ENCODE results near the gene ETFBKMT. TPM values are rescaled to one million over a fixed set of nuclear protein-coding genes. Genes with fewer than 3 reads are reported as not detected.

The ETFBKMT gene
- total RNA-seq, 1 experiment from 2014 or later, result 2.6 TPM

- DNase-seq (ENCODE audit: low spot score), result no peak
- Histone ChIP-seq H3K4me3 (ENCODE audit: low read depth, low read length, poor library complexity, severe bottlenecking) (no peak overlapping the region), H3K9me3 (ENCODE audit: low read depth, low read length, poor library complexity, severe bottlenecking) (peaks cover 13% of the 10 kb centered on the region), H3K36me3 (ENCODE audit: insufficient read depth, low read length, poor library complexity, severe bottlenecking) (no peaks in the 10 kb centered on the region), H3K4me1 (ENCODE audit: insufficient read depth, low read length, poor library complexity, severe bottlenecking) (no peaks in the 10 kb centered on the region), H3K27me3 (replicated peaks; ENCODE audit: insufficient read depth, low read depth, low read length, poor library complexity) (no peaks in the 10 kb centered on the region), H3K27ac (ENCODE audit: low read depth, low read length, poor library complexity, severe bottlenecking) (no peak overlapping the region)
- intact Hi-C loops (cut with micrococcal nuclease; ENCODE audit: unreplicated experiment), result no loop called here
- ChIA-PET CTCF (interaction anchor here (0.6 to 1.1 kb wide), 2 partner anchors 9 to 440 kb away, joined by 4 to 7 read pairs; no protein-coding TSS in a partner anchor), POLR2A (ENCODE audit: low non-redundant PET) (no interaction called here)
- BruUV-seq (replicated peaks), result no TSS peak
- TF ChIP-seq EZH2 (IDR thresholded peaks at IDR 0.05; ENCODE audit: borderline replicate concordance, low read depth, low read length, poor library complexity, severe bottlenecking), result no peak
- TF ChIP-seq, protein P1, sequence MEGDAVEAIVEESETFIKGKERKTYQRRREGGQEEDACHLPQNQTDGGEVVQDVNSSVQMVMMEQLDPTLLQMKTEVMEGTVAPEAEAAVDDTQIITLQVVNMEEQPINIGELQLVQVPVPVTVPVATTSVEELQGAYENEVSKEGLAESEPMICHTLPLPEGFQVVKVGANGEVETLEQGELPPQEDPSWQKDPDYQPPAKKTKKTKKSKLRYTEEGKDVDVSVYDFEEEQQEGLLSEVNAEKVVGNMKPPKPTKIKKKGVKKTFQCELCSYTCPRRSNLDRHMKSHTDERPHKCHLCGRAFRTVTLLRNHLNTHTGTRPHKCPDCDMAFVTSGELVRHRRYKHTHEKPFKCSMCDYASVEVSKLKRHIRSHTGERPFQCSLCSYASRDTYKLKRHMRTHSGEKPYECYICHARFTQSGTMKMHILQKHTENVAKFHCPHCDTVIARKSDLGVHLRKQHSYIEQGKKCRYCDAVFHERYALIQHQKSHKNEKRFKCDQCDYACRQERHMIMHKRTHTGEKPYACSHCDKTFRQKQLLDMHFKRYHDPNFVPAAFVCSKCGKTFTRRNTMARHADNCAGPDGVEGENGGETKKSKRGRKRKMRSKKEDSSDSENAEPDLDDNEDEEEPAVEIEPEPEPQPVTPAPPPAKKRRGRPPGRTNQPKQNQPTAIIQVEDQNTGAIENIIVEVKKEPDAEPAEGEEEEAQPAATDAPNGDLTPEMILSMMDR (conservative IDR thresholded peaks at IDR 0.05; ENCODE audit: low read depth, low read length), result no peak
Observed at GRCh38 chr12:31662176-31662849, 2.8 kb downstream of the ETFBKMT start.

DNA sequence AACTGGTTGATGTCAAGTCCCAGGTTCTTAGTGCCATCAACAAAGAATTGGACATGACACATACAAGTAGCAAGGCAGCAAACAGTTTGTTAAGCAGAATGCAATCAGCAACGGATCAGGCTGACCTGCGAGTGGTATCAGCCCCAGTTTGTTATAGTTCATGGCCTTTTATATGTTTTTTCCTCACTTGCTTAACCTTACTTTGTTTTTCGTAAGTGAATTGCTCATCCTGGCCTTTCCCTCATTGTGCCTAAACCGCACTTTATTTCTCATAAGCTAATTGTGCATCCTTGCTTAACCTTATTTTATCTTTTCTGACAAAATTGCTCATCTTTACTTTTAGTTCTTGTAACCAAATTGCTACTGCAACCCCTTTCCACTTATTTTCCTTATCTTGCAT is 4.1 kb downstream of the ETFBKMT start:
- Histone ChIP-seq H3K4me1 (ENCODE audit: insufficient read depth, low read length, poor library complexity, severe bottlenecking) (no peaks in the 10 kb centered on the region), H3K4me3 (ENCODE audit: low read depth, low read length, poor library complexity, severe bottlenecking) (no peak overlapping the region), H3K36me3 (ENCODE audit: insufficient read depth, low read length, poor library complexity, severe bottlenecking) (no peaks in the 10 kb centered on the region), H3K9me3 (ENCODE audit: low read depth, low read length, poor library complexity, severe bottlenecking) (peaks cover 13% of the 10 kb centered on the region), H3K27me3 (replicated peaks; ENCODE audit: insufficient read depth, low read depth, low read length, poor library complexity) (no peaks in the 10 kb centered on the region), H3K27ac (ENCODE audit: low read depth, low read length, poor library complexity, severe bottlenecking) (no peak overlapping the region)
- no peak for TF ChIP-seq EZH2 (IDR thresholded peaks at IDR 0.05; ENCODE audit: borderline replicate concordance, low read depth, low read length, poor library complexity, severe bottlenecking)
- TF ChIP-seq, protein P1 (conservative IDR thresholded peaks at IDR 0.05; ENCODE audit: low read depth, low read length), result no peak
- CTCF ChIA-PET, result no interaction called here
- intact Hi-C loops (cut with micrococcal nuclease; ENCODE audit: unreplicated experiment), result no loop called here
- POLR2A ChIA-PET (ENCODE audit: low non-redundant PET), result no interaction called here
- no peak for DNase-seq (ENCODE audit: low spot score)
- BruUV-seq (replicated peaks), result no TSS peak

- intact Hi-C loops (cut with micrococcal nuclease; ENCODE audit: unreplicated experiment), result no loop called here
- H3K36me3 ChIP-seq (ENCODE audit: insufficient read depth, low read length, poor library complexity, severe bottlenecking), result no peaks in the 10 kb centered on the region
- no TSS peak for BruUV-seq (replicated peaks)
- no peak overlapping the region for H3K4me3 ChIP-seq (ENCODE audit: low read depth, low read length, poor library complexity, severe bottlenecking)
- POLR2A ChIA-PET (ENCODE audit: low non-redundant PET), result no interaction called here
- no peak overlapping the region for H3K27ac ChIP-seq (ENCODE audit: low read depth, low read length, poor library complexity, severe bottlenecking)
- no peak for DNase-seq (ENCODE audit: low spot score)
- H3K27me3 ChIP-seq (replicated peaks; ENCODE audit: insufficient read depth, low read depth, low read length, poor library complexity), result no peaks in the 10 kb centered on the region
- no peaks in the 10 kb centered on the region for H3K4me1 ChIP-seq (ENCODE audit: insufficient read depth, low read length, poor library complexity, severe bottlenecking)
- TF ChIP-seq EZH2 (IDR thresholded peaks at IDR 0.05; ENCODE audit: borderline replicate concordance, low read depth, low read length, poor library complexity, severe bottlenecking), result no peak
- TF ChIP-seq, protein P1 (conservative IDR thresholded peaks at IDR 0.05; ENCODE audit: low read depth, low read length), result no peak
- CTCF ChIA-PET, result no interaction called here
- H3K9me3 ChIP-seq (ENCODE audit: low read depth, low read length, poor library complexity, severe bottlenecking), result peaks cover 17% of the 10 kb centered on the region
Observed at GRCh38 chr12:31664038-31664437, 4.5 kb downstream of the ETFBKMT start.
